Breast epithelium (tissue), 4 donors: ENCODE results near the gene CACNA2D4. TPM values are rescaled to one million over a fixed set of nuclear protein-coding genes. Genes with fewer than 3 reads are reported as not detected.

Experiments
- DNase-seq, 2 donors: peaks; one replicate each; pipeline ENCODE4 v3.0.0-alpha.2; 2019; ENCODE audit warnings: low spot score in 2 of 2
- H3K27ac ChIP-seq, 2 donors: fragments of 200-600 bp; sonication (generic) in 1 of 2; one replicate each; pipeline ENCODE4 v1.5.1; 2016 to 2019; ENCODE audit warnings: mild to moderate bottlenecking in 1 of 2
- H3K27me3 ChIP-seq, 2 donors: fragments of 200-600 bp; sonication (generic) in 1 of 2; one replicate each; pipeline versions ENCODE4 v1.5.1 to v1.6.0; 2017 to 2019; ENCODE audit warnings: control low read depth in 1 of 2, mild to moderate bottlenecking in 1 of 2
- H3K36me3 ChIP-seq: fragments of 200-600 bp; one replicate; pipeline ENCODE4 v1.5.1; 2019
- H3K4me1 ChIP-seq, 2 donors: fragments of 200-600 bp; sonication (generic); one replicate each; pipeline ENCODE4 v1.5.1; 2016 to 2019; ENCODE audit warnings: control low read depth in 1 of 2
- H3K4me3 ChIP-seq, 3 donors: fragments of 200-600 bp; sonication (generic); 1 replicate in 2 of 3; 2 replicates in 1 of 3; pipeline ENCODE4 v1.5.1; 2016 to 2019; ENCODE audit warnings: mild to moderate bottlenecking in 3 of 3, moderate library complexity in 2 of 3
- H3K9me3 ChIP-seq, 2 donors: fragments of 200-600 bp; sonication (generic) in 1 of 2; one replicate each; pipeline ENCODE4 v1.5.1; 2016 to 2019; ENCODE audit warnings: control low read depth in 1 of 2
- CTCF ChIP-seq, 3 donors: fragments of 450-650 bp; IDR thresholded peaks; one replicate each; pipeline ENCODE4 v1.5.1; 2016 to 2017; ENCODE audit warnings: antibody characterized with exemption in 3 of 3, mild to moderate bottlenecking in 3 of 3, moderate library complexity in 3 of 3
- POLR2A ChIP-seq: fragments of 450-650 bp; IDR thresholded peaks from one replicate; pipeline ENCODE4 v1.6.1; 2016; ENCODE audit warnings: antibody characterized with exemption, mild to moderate bottlenecking, moderate library complexity
- POLR2AphosphoS5 ChIP-seq, 3 donors: sonication (generic); formaldehyde crosslinking; IDR thresholded peaks; one replicate each; pipeline ENCODE4 v1.6.1; 2017; ENCODE audit warnings: antibody characterized with exemption in 3 of 3
- intact Hi-C: fragments of 100-400 bp; cut with DNase I; formaldehyde crosslinking; loops from one replicate; pipeline ENCODE4 v1.15.1; 2023; ENCODE audit warnings: low total_unique reads
- total RNA-seq, 3 donors: library from RNA; depleted of rRNA; stranded (reverse); fragments of >200 nt; gene quantifications; one replicate each; pipeline ENCODE4 v1.1.0, GENCODE V29; 2016

CACNA2D4 gene
- total RNA-seq, 3 donors from 2014 or later: 3.2 to 10.2 (median 3.3) TPM

- Histone ChIP-seq H3K4me1 (no peaks in the 10 kb centered on the region), H3K27me3 (no peaks in the 10 kb centered on the region), H3K9me3 (no peaks in the 10 kb centered on the region), H3K27ac (no peak overlapping the region), H3K36me3 (no peaks in the 10 kb centered on the region), H3K4me3 (peak overlapping the region in 2 of 3 donors; percentile 15 to 31)
- intact Hi-C loops: loop anchor here (5.0 kb wide), 1 partner anchor 727 kb away; no protein-coding TSS in a partner anchor
- TF ChIP-seq POLR2A (no peak), CTCF (IDR thresholded peaks at IDR 0.05) (no peak), POLR2AphosphoS5 (IDR thresholded peaks at IDR 0.05) (no peak)
- DNase-seq: no peak
These were observed 408 bp upstream of the CACNA2D4 start for GRCh38 chr12:1918884-1919236.

DNA sequence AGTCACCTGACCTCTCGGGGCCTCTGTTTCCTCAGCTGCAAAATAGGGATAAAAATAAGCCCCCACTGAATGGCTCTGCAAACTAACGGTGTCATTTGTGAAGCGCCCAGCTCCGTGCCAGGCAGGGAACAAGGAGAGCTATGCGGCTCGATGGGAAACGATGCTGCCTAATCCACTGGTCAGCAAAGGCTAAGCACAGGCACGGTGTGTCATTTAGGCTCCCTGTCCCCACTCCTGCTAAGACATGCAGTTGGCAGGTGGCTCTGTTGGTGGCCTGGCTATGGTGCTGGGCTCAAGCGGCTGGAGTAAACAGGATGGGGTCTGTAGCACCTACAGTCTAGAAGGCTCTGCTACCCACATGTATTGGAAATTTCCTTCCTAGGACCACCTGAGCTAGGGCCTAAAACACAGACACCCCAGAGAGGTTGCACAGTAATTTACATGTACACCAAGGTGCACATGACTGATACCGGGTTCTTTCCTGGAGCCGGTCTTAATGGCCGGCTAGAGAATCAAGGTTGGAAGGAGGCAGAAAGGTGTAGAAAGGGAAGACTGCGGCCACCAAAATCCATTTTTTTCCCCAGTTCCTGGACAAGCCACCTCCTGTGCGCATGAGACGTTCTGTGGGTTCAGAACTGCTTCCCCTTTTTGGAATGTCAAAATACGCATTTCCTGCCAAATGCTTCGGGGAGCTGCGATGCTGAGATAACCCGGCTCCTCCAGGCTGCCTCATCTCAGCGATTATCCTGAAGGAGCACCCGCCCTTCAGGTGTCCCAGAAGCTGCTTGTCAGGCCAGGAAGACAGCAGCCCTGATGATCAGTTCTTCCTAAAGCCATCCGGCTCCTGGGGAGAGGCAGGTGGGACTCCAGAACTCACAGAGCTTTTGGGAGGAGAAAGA, 1.0 kb downstream of the CACNA2D4 start:
- H3K27me3 ChIP-seq: no peaks in the 10 kb centered on the region
- TF ChIP-seq POLR2A (no peak), CTCF (IDR thresholded peaks at IDR 0.05) (no peak), POLR2AphosphoS5 (IDR thresholded peaks at IDR 0.05) (no peak)
- peak overlapping the region; percentile 23 to 31 (median 25) for H3K4me3 ChIP-seq
- no peaks in the 10 kb centered on the region for H3K4me1 ChIP-seq
- intact Hi-C loops: loop anchor here (5.0 kb wide), 1 partner anchor 725 kb away; no protein-coding TSS in a partner anchor
- no peaks in the 10 kb centered on the region for H3K36me3 ChIP-seq
- H3K9me3 ChIP-seq: no peaks in the 10 kb centered on the region
- peak in 1 of 2 donors; percentile 9 for DNase-seq
- no peak overlapping the region for H3K27ac ChIP-seq

- TF ChIP-seq POLR2AphosphoS5 (IDR thresholded peaks at IDR 0.05) (no peak), POLR2A (no peak)
- no peak overlapping the region for H3K4me3 ChIP-seq
- H3K4me1 ChIP-seq: no peaks in the 10 kb centered on the region
- intact Hi-C loops: loop anchor here (5.0 kb wide), 1 partner anchor 724 kb away; no protein-coding TSS in a partner anchor
- peak in 1 of 2 donors; percentile 7 for DNase-seq
- no peaks in the 10 kb centered on the region for H3K27me3 ChIP-seq
- no peaks in the 10 kb centered on the region for H3K9me3 ChIP-seq
- no peaks in the 10 kb centered on the region for H3K36me3 ChIP-seq
- no peak overlapping the region for H3K27ac ChIP-seq
These were observed 1.9 kb downstream of the CACNA2D4 start for GRCh38 chr12:1916371-1917171.

GRCh38 chr12:1915082-1915968, 3.1 kb downstream of the CACNA2D4 start:
- H3K4me3 ChIP-seq: no peak overlapping the region
- H3K36me3 ChIP-seq: no peaks in the 10 kb centered on the region
- intact Hi-C loops: loop anchor here (5.0 kb wide), 1 partner anchor 723 kb away; no protein-coding TSS in a partner anchor
- no peaks in the 10 kb centered on the region for H3K9me3 ChIP-seq
- no peaks in the 10 kb centered on the region for H3K27me3 ChIP-seq
- H3K27ac ChIP-seq: no peak overlapping the region
- TF ChIP-seq POLR2A (no peak), POLR2AphosphoS5 (IDR thresholded peaks at IDR 0.05) (no peak), CTCF (IDR thresholded peaks at IDR 0.05) (no peak)
- peak; percentile 9 to 25 for DNase-seq
- H3K4me1 ChIP-seq: no peaks in the 10 kb centered on the region
